ENCODE results near the gene ADPRHL1. TPM values are rescaled to one million over a fixed set of nuclear protein-coding genes. Genes with fewer than 3 reads are reported as not detected.
"Not testable (repeated sequence)": the region's sequence is repeated elsewhere in the genome, so short reads cannot be mapped to it uniquely, and the experiment has no call there.

Gene ADPRHL1
- total and polyA plus RNA-seq, 7 donors, result 186 to 776 (median 294) TPM

- no peak for DNase-seq
- TF ChIP-seq, protein P1, sequence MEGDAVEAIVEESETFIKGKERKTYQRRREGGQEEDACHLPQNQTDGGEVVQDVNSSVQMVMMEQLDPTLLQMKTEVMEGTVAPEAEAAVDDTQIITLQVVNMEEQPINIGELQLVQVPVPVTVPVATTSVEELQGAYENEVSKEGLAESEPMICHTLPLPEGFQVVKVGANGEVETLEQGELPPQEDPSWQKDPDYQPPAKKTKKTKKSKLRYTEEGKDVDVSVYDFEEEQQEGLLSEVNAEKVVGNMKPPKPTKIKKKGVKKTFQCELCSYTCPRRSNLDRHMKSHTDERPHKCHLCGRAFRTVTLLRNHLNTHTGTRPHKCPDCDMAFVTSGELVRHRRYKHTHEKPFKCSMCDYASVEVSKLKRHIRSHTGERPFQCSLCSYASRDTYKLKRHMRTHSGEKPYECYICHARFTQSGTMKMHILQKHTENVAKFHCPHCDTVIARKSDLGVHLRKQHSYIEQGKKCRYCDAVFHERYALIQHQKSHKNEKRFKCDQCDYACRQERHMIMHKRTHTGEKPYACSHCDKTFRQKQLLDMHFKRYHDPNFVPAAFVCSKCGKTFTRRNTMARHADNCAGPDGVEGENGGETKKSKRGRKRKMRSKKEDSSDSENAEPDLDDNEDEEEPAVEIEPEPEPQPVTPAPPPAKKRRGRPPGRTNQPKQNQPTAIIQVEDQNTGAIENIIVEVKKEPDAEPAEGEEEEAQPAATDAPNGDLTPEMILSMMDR (IDR thresholded peaks at IDR 0.05), result no peak
Observed at GRCh38 chr13:113373811-113374485, 79.3 kb downstream of the ADPRHL1 start.

GRCh38 chr13:113371701-113372100, 81.6 kb downstream of the ADPRHL1 start:
- H3K27ac ChIP-seq; H3K9me3 ChIP-seq; H3K36me3 ChIP-seq (ENCODE audit: insufficient read depth in 1 of 2, low read depth in 1 of 2); DNase-seq; H3K4me1 ChIP-seq; H3K27me3 ChIP-seq (ENCODE audit: insufficient read depth in 3 of 3, low read length in 2 of 3); ATAC-seq; H3K4me3 ChIP-seq; intact Hi-C loops (cut with DNase I): not testable (repeated sequence)
- 89 to 91% (median 90%) methylated on average over 3 of the region's 3 CpGs for WGBS, 3 donors

More at GRCh38 chr13:113373811-113374485, 79.3 kb downstream of the ADPRHL1 start:
- H3K4me3 ChIP-seq, result no peak overlapping the region
- no peaks in the 10 kb centered on the region for H3K9me3 ChIP-seq
- intact Hi-C loops (cut with DNase I), result loop anchor here in 1 of 2 donors (1.0 kb wide), 1 partner anchor 97 kb away; no protein-coding TSS in a partner anchor
- ATAC-seq, result no peak
- no peaks in the 10 kb centered on the region for H3K36me3 ChIP-seq (ENCODE audit: insufficient read depth in 1 of 2, low read depth in 1 of 2)
- H3K27me3 ChIP-seq (ENCODE audit: insufficient read depth in 3 of 3, low read length in 2 of 3), result no peaks in the 10 kb centered on the region
- H3K27ac ChIP-seq, result no peak overlapping the region
- 66 to 69% (median 67%) methylated on average over 19 to 20 of the region's 20 CpGs for WGBS, 3 donors
- H3K4me1 ChIP-seq, result no peaks in the 10 kb centered on the region

- no peaks in the 10 kb centered on the region for H3K9me3 ChIP-seq
- TF ChIP-seq, protein P1 (IDR thresholded peaks at IDR 0.05), result no peak
- 74 to 88% (median 83%) methylated on average over 11 to 13 of the region's 13 CpGs for WGBS, 3 donors
Observed at GRCh38 chr13:113371061-113371460, 82.2 kb downstream of the ADPRHL1 start.

DNA sequence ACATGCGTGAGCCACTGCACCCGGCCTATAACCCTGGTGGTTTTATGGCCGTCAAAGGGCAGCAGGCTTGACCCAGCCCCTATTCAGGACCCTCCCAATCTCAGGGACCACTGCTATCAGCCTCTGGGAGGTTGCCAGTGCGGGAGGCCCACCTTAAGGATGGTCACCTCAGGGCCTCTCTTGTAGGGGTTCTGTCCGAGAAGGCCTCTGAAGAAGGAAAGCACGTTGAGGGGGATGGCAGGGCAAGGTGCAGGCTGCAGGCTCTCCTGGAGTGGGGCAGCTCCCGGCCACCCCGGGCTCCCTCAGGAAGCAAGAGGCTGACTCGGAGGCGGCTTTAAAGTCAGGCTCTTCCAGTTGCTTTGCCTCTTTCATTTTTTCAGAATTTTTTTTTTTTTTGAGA, 83.4 kb downstream of the ADPRHL1 start:
- TF ChIP-seq, protein P1 (IDR thresholded peaks at IDR 0.05), result no peak
- WGBS, 3 donors, result 84 to 85% (median 84%) methylated on average over 10 of the region's 10 CpGs
- Histone ChIP-seq H3K36me3 (ENCODE audit: insufficient read depth in 1 of 2, low read depth in 1 of 2) (no peaks in the 10 kb centered on the region), H3K4me1 (peaks cover under 1% of the 10 kb centered on the region), H3K27ac (no peak overlapping the region), H3K4me3 (no peak overlapping the region), H3K9me3 (no peaks in the 10 kb centered on the region), H3K27me3 (ENCODE audit: insufficient read depth in 3 of 3, low read length in 2 of 3) (no peaks in the 10 kb centered on the region)
- no peak for DNase-seq
- no peak for ATAC-seq
- intact Hi-C loops (cut with DNase I), result no loop called here

More at GRCh38 chr13:113371061-113371460, 82.2 kb downstream of the ADPRHL1 start:
- no peaks in the 10 kb centered on the region for H3K36me3 ChIP-seq (ENCODE audit: insufficient read depth in 1 of 2, low read depth in 1 of 2)
- no peaks in the 10 kb centered on the region for H3K4me1 ChIP-seq
- intact Hi-C loops (cut with DNase I), result no loop called here
- H3K4me3 ChIP-seq, result no peak overlapping the region
- H3K27ac ChIP-seq, result no peak overlapping the region
- DNase-seq (no peak), ATAC-seq (peak in 1 of 4 donors; percentile 26)
- H3K27me3 ChIP-seq (ENCODE audit: insufficient read depth in 3 of 3, low read length in 2 of 3), result no peaks in the 10 kb centered on the region

DNA sequence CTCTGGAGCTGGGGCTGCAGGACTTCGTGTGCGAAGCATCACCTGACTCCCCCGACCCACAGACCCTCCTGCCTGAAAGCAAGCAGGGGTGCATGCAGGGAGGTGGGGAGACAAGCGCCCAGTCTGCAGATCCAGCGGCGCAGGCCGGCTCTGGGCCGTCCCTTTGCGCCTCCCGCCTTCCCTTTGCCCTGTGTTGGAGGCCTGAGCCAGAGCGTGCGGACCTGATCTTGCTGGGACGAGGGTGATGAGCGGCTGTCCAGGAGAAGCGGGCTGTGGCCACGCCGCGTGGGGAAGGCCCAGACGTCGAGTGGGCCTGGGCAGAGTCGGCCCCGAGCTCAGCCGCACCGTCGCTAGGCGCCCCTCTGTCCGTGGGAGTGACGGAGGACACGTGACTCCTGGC, 84.1 kb downstream of the ADPRHL1 start:
- no peak overlapping the region for H3K4me3 ChIP-seq
- intact Hi-C loops (cut with DNase I), result no loop called here
- ATAC-seq, result no peak
- no peak for DNase-seq
- H3K36me3 ChIP-seq (ENCODE audit: insufficient read depth in 1 of 2, low read depth in 1 of 2), result no peaks in the 10 kb centered on the region
- peaks cover 5% of the 10 kb centered on the region for H3K4me1 ChIP-seq
- no peaks in the 10 kb centered on the region for H3K27me3 ChIP-seq (ENCODE audit: insufficient read depth in 3 of 3, low read length in 2 of 3)
- TF ChIP-seq, protein P1 (IDR thresholded peaks at IDR 0.05), result no peak
- WGBS, 3 donors, result 85 to 90% (median 86%) methylated on average over 29 of the region's 29 CpGs
- H3K9me3 ChIP-seq, result no peaks in the 10 kb centered on the region
- no peak overlapping the region for H3K27ac ChIP-seq

- ATAC-seq; H3K36me3 ChIP-seq (ENCODE audit: insufficient read depth in 1 of 2, low read depth in 1 of 2); DNase-seq; H3K9me3 ChIP-seq; H3K4me1 ChIP-seq; H3K27ac ChIP-seq; H3K4me3 ChIP-seq; intact Hi-C loops (cut with DNase I); H3K27me3 ChIP-seq (ENCODE audit: insufficient read depth in 3 of 3, low read length in 2 of 3): not testable (repeated sequence)
- WGBS, 3 donors, result 88 to 96% (median 91%) methylated on average over 6 of the region's 6 CpGs
Observed at GRCh38 chr13:113368353-113368752, 84.9 kb downstream of the ADPRHL1 start.

All from psoas muscle (tissue), 8 donors.